Measurements from ENCODE around the gene KLHL10.
"Not testable (repeated sequence)": the region's sequence is repeated elsewhere in the genome, so short reads cannot be mapped to it uniquely, and the experiment has no call there.

KLHL10 gene

GRCh38 chr17:41851382-41851781, 13.8 kb downstream of the KLHL10 start:
- not testable (repeated sequence) for DNase-seq (ENCODE audit: low read depth, low spot score)

DNA sequence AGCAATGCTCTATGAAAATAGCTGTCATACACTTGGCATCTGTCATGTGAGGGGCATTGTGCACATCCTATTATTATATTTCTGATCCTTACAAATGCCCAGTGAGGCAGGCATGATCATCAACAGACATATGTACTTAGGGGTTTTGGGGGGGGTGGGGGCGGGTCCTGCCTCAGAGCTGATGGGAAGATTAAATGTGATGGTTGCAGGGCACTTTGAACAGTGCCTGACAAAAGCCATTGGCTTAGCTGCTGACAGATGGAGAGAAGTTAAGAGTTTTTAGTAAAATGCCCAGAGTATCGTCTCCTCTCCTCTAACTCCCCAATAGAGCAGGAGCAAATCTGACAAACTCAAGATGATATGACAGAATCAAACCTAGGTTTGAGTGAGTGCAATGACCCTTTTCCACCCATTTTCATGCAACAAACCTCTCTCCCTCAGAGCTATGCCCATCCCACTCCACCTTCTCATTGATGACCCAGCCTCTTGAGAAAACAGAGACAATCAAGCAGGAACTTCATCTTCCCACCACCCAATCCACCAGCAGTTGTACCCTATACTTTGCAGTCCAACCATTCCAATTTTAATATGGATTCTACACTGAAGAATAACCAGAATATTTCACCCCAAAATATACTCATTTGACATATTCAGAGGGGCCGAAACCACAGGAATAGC, 22.8 kb downstream of the KLHL10 start:
- no peak for DNase-seq (ENCODE audit: low read depth, low spot score)

GRCh38 chr17:41863074-41863848, 25.6 kb downstream of the KLHL10 start:
- no peak for DNase-seq (ENCODE audit: low read depth, low spot score)

DNA sequence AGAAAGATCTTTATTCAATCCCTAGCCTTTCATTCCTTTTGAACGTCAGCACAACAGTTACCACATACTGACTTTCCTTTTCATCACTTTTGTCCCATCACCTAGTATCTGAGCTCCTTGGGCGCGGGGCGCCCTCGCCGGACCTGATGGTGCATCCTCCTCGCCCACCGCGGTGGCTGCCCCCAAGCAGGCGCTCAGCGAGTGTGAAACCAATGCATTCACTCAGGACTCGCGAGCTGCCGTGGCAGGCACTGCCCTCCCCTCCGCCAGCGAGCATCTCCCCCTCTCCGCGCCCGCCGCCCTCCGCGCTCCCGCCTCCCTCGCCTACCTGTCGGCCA, 26.8 kb downstream of the KLHL10 start:
- DNase-seq (ENCODE audit: low read depth, low spot score) = no peak

- peak; percentile 68 for DNase-seq (ENCODE audit: low read depth, low spot score)
Measured at GRCh38 chr17:41864836-41865595, 27.4 kb downstream of the KLHL10 start, which contains the start of gene KLHL11. Gene KLHL11, minus strand, starts transcription at chr17:41865423. Its CDS starts 53 bp downstream, at chr17:41865370.

DNA sequence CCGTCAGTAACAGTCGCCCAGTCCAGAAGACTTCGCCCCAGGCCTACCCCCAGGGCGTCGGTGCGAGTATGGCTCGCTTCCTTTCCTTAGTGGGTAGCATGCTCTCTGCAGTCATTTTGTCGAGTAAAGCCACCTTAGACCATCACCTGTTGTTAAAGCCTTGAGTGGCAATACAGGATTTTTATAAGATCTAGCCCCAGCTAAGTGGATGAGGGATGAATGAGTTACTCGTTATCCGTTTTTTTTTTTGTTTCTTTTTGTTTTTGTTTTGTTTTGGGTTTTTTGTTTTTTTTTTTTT, 27.9 kb downstream of the KLHL10 start:
- DNase-seq (ENCODE audit: low read depth, low spot score) = no peak

DNA sequence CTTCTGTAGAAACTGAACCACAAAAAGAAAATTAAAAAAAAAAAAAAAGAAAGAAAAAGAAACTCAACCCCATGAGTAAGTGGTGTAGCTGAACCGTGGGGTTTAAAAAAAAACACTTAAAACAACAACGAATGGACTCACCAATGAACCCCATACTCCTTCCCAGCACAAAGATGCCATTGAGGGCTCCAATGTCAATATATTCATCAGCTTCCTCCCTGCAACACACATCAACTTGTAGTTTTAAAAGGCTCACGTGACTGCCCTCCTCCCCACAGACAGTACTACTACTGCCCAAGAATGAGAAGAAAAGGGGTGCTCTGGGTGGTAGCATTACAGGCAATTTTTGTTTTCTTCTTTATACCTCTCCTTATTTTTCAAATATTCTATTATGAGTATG, 30.9 kb downstream of the KLHL10 start:
- DNase-seq (ENCODE audit: low read depth, low spot score) = no peak

DNA sequence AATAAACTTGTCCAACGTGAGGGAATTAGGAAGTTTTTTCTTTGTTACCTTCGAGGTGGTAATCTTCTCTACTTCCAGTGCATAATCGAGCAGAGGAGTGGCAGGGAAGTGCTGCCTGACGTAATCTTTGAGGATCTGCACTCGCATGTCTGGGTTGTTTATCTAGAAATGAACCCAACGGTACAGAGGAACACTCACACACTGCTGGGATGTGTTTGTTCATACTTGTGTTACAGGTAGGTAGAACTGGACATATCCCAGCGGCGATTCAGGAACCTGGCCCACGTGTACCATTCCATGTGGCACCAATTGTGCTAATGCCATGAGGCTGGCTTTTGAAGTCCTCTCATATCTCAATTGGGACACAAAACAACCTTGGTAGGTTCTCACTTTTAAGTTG, 31.8 kb downstream of the KLHL10 start:
- DNase-seq (ENCODE audit: low read depth, low spot score) = no peak

DNA sequence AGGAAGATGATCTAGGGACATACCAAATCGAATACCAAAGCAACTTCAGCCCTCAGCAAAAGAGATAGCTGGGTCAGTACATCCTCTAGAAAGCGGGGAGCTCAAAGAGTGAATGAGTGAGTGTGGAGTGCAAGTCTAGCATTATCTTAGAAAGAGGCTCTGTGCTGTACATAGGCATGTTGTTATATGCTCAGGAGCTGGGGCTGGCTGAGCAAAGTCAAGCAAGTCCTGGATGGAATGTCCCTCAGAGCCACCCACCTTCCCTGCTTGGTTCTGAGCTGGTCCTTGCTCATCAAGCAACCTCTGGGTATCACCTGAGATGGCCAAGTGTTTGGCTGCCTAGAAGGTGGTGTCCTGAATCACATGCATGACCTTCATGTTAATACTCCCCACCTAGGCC, 32.5 kb downstream of the KLHL10 start:
- DNase-seq (ENCODE audit: low read depth, low spot score) = no peak

DNA sequence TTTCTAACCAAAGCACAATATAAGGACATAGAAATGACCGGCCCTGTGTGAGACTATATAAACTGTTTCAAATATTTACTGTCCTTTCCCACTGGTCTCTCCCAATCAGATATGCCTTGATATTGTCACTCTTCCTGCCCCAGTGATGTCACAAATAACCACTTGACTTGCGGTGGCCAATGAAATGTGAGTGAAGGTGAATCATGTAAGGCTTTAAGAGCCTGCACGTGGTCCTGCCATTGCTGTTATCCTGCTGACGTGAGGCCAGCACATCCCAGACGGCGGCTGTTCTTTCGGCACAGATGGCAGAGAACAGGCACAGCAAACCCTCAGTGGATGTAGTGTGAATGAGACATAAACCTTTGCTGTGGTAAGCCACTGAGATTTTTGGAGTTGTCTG, 33.0 kb downstream of the KLHL10 start:
- DNase-seq (ENCODE audit: low read depth, low spot score) = no peak

DNA sequence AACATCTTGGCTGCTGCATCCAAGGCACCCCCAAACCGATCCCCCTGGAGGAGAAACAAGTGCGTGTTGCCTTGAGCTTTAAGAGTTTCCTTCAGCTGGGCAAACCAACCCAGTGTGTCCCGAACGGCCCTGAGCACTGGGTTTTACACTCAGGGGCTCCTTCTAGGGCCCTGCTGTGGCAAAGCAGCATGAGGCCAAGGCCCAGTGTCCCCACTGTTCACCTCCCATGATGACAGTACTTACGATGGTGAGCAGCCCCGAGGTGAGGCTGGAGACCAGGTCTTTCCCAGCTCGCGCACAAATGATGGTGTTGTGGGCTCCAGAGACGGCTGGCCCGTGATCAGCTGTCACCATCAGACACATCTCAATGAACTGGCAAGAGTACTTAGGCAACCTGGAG, 34.2 kb downstream of the KLHL10 start:
- no peak for DNase-seq (ENCODE audit: low read depth, low spot score)

GRCh38 chr17:41873559-41874292, 36.1 kb downstream of the KLHL10 start:
- DNase-seq (ENCODE audit: low read depth, low spot score) = no peak

GRCh38 chr17:41874293-41874670, 36.7 kb downstream of the KLHL10 start:
- DNase-seq (ENCODE audit: low read depth, low spot score) = not testable (repeated sequence)

DNA sequence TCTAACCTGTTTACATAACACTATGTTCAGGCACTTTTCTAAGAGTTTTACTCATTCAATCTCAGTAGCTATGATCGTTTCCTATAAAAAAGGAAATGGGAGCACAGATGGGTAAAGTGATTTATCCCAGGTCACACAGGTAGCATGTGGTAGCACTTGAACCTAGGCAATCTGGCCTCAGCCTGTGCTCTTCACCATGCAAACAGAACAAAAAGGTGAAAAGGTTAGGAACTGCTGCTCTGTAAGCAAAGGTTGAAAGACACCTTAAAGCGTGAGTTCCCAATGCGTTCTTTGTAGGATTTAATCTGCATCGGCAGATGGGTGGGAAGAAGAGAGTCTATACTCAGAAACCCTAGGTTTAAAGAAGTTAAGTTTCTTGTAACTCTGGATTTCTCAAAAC, 42.5 kb downstream of the KLHL10 start:
- no peak for DNase-seq (ENCODE audit: low read depth, low spot score)

DNA sequence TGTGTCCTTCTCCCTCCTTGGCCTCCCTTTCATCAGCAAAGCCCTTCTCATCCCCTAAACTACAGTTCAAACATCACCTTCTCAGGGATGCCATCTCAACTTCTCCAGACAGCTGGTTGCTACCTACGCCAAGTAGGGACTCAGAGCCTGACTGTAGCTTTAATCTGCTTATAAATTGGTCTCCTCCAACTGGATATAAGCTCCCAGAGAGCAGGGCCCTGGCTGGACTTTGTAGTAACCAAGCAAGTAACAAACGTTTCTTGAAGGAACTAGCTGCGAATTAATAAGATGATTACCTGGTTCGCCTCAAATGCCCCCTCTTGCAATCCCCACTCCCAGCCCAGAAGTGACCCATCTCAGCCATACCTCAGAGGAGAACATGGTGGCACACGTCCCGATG, 45.1 kb downstream of the KLHL10 start:
- DNase-seq (ENCODE audit: low read depth, low spot score) = no peak

- DNase-seq (ENCODE audit: low read depth, low spot score) = no peak
Measured at GRCh38 chr17:41885733-41886132, 48.1 kb downstream of the KLHL10 start.

DNA sequence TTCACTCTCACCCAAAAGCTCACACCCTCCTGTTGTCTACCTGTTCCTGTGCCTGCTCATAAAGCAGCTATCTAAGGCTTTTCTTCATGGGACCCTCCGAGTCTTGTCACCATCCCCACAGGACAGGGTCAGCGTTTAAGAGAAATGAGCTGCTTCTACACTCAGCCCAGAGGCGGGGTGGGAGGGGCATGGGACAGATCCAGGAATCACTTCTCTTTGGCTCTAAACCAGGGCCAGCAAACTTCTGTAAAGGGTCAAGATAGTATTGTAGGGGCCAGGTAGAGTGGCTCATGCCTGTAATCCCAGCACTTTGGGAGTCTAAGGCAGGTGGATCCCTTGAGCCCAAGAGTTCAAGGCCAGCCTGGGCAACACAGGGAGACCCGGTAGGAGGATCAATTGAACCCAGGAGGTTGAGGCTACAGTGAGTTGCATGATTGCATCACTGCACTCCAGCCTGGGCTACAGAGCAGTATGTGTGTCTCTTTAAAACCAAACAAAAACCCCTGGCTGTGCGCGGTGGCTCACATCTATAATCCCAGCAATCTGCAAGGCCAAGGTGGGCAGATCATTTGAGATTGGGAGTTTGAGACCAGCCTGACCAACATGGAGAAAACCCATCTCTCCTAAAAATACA, 50.8 kb downstream of the KLHL10 start:
- no peak for DNase-seq (ENCODE audit: low read depth, low spot score)

DNA sequence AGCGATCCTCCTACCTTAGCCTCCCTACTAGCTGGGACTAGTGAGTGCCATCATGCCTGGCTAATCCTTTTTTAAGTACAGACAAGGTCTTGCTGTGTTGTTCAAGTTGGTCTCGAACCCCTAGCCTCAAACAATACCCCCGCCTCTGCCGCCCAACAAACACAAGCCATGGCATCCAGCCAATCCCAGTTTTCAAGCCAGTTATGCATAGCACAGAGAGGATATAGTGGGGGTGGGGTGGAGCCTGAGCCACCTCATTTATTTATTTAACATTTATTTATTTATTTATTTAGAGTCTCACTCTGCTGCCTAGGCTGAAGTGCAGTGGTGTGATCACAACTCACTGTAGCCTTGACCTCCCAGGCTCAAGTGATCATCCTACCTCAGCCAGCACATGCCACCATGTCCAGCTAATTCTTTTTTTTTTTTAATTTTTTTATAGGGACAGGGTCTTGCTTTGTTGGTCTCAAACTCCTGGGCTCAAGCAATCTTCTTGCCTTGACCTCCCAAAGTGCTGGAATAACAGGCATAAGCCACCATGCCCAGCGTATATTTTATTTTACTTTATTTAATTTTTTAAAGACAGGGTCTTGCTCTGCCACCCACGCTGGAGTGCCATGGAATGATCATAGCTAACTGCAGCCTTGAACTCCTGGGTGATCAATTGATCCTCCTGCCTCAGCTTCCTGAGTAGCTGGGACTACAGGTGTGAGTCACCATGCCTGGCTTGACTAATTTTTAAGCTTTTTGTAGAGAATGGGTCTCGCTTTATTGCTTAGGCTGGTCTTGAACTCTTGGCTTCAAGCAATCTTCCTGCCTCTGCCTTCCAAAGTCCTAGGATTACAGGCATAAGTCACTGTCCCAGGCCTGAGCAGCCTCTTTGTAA, 53.8 kb downstream of the KLHL10 start:
- no peak for DNase-seq (ENCODE audit: low read depth, low spot score)

GRCh38 chr17:41892021-41892376, 54.4 kb downstream of the KLHL10 start:
- no peak for DNase-seq (ENCODE audit: low read depth, low spot score)

DNA sequence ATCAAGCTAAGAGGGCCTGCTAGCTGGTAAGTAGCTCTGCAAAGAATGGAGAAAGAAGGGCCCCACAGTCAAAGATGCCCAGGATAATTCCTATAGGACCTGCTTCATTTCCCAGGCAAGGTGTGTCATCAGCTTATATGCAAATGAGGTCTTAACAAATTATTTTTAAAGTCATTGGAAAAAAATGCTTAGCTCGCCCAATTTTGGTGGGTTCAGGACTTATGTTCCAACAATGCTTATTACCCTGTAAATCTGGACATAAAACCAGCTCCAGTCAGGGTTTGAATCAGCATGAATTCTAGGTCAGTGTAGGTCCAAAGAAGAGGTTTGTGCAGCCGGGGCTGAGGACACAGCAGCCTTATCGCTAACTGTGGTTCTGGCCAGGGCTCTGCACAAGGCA, 55.8 kb downstream of the KLHL10 start:
- DNase-seq (ENCODE audit: low read depth, low spot score) = no peak

All from activated naive CD8-positive, alpha-beta T cell treated with anti-CD3 and anti-CD28 coated beads, Interleukin-2, amount 50 U/mL, for 16 hours (primary cell).